Measurements from ENCODE around the gene PTPRN2. TPM values are rescaled to one million over a fixed set of nuclear protein-coding genes. Genes with fewer than 3 reads are reported as not detected.
A peak's percentile ranks its signal among the peaks of the same experiment; 100 is the strongest.

Gene PTPRN2
- total RNA-seq, 2 donors from 2014 or later, result 0.72 to 0.79 TPM

GRCh38 chr7:158018971-158019645, 568.5 kb downstream of the PTPRN2 start:
- ATAC-seq (replicated peaks in 1 of 2), result no peak
- Mint-ChIP-seq H3K36me3 (ENCODE audit: insufficient read depth in 2 of 2) (no peaks in the 10 kb centered on the region), H3K4me3 (no peak overlapping the region), H3K27ac (no peak overlapping the region), H3K9me3 (no peaks in the 10 kb centered on the region), H3K27me3 (ENCODE audit: low read depth) (no peaks in the 10 kb centered on the region), H3K4me1 (ENCODE audit: low read depth) (no peaks in the 10 kb centered on the region)
- no peak for DNase-seq

- Mint-ChIP-seq H3K4me1 (ENCODE audit: low read depth) (no peaks in the 10 kb centered on the region), H3K27me3 (ENCODE audit: low read depth) (no peaks in the 10 kb centered on the region)
These were observed 569.4 kb downstream of the PTPRN2 start for GRCh38 chr7:158018098-158018762.

GRCh38 chr7:158017111-158018097, 570.2 kb downstream of the PTPRN2 start:
- Mint-ChIP-seq H3K4me1 (ENCODE audit: low read depth) (no peaks in the 10 kb centered on the region), H3K36me3 (ENCODE audit: insufficient read depth in 2 of 2) (no peaks in the 10 kb centered on the region), H3K4me3 (no peak overlapping the region), H3K27me3 (ENCODE audit: low read depth) (no peaks in the 10 kb centered on the region), H3K27ac (no peak overlapping the region), H3K9me3 (no peaks in the 10 kb centered on the region)
- ATAC-seq (replicated peaks in 1 of 2) (no peak), DNase-seq (no peak)

More at GRCh38 chr7:158018098-158018762, 569.4 kb downstream of the PTPRN2 start:
- H3K4me3 Mint-ChIP-seq, result no peak overlapping the region
- no peak overlapping the region for H3K27ac Mint-ChIP-seq
- no peaks in the 10 kb centered on the region for H3K36me3 Mint-ChIP-seq (ENCODE audit: insufficient read depth in 2 of 2)
- no peaks in the 10 kb centered on the region for H3K9me3 Mint-ChIP-seq
- DNase-seq (no peak), ATAC-seq (replicated peaks in 1 of 2) (no peak)

DNA sequence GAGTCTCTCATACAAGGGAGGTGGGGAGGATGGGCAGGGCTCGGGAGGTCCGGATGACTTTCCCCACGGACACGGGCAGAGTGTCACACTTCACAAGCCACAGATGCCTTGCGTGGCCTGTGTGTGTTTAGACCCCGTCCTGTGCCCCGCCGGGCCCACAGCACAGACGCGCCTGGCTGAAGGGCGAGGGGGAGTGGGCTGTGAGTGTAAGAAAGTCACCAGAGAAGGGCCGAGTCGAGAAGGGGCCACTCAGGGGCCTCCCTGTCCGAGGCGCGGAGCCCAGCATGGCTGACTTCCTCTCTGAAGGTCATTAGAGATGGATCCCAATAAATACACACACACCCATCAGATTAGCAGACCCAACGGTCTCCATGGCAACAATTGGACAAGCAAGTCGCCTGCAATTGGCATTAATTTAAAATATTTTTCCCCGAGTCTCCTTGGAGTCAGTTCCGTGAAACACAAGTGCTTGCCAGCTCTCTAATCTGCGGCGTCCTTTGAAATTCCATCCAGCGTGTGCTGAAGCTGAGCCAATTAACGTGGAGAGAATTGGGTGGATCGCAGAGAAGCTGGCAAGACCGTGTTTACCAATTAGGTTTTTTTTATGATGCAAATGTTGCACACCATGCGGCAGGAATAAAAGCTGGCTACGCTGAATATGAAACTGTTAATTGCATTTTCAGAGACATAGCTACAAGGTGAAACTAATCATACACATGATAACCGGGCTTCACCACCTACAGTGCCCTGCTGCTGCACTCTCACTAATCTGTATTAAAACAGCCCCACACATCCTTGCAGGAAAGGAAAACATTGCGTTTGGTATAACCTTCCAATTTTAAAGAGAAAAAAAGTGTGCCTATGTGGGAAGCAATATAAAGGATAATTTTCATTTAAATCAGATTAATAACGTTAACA, 571.2 kb downstream of the PTPRN2 start:
- no peaks in the 10 kb centered on the region for H3K9me3 Mint-ChIP-seq
- ATAC-seq (replicated peaks in 1 of 2) (no peak), DNase-seq (no peak)
- no peaks in the 10 kb centered on the region for H3K27me3 Mint-ChIP-seq (ENCODE audit: low read depth)
- H3K4me3 Mint-ChIP-seq, result no peak overlapping the region
- H3K4me1 Mint-ChIP-seq (ENCODE audit: low read depth), result peaks cover 5% of the 10 kb centered on the region
- H3K27ac Mint-ChIP-seq, result no peak overlapping the region
- H3K36me3 Mint-ChIP-seq (ENCODE audit: insufficient read depth in 2 of 2), result no peaks in the 10 kb centered on the region

DNA sequence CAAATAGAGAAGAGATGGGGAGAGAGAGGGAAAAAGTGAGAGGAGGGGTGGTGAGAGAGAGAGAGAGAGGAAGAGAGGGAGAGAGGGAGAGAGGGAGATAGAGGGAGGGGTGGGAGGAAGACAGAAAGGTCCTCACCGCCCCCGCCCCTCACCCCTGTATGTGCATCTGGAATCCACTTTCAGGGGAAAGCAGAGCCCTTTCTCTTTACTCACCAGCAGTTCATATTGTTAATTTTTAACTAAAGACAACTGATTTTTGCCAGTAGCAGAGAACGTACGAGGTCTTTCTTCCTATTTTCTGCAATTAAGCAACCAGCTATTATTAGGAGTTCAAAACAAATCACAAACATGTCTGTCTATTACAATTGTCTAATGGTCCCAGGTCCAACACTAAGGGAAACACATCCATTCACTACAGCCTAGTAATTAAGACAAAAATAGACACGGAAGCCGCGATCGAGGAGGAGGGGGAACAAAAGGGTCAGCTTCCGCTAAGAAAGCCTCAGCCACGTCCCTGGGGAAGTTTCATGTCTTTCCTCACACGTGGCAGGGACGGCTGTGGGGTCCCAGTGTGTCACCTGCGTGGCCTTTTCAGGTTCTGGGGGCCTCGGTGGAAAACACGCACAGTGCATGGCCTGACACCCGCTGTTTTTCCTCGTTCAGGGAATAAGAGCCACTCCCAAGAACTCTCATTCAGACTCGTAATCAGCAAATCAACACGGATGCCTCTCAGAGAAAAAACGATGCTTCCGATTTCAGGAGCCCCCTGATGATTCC, 572.0 kb downstream of the PTPRN2 start:
- no peak for ATAC-seq (replicated peaks in 1 of 2)
- no peak for DNase-seq
- no peak overlapping the region for H3K4me3 Mint-ChIP-seq
- H3K4me1 Mint-ChIP-seq (ENCODE audit: low read depth), result peaks cover 5% of the 10 kb centered on the region
- no peaks in the 10 kb centered on the region for H3K36me3 Mint-ChIP-seq (ENCODE audit: insufficient read depth in 2 of 2)
- no peaks in the 10 kb centered on the region for H3K9me3 Mint-ChIP-seq
- H3K27ac Mint-ChIP-seq, result no peak overlapping the region
- no peaks in the 10 kb centered on the region for H3K27me3 Mint-ChIP-seq (ENCODE audit: low read depth)

GRCh38 chr7:158014976-158015375, 572.6 kb downstream of the PTPRN2 start:
- DNase-seq, result no peak
- H3K36me3 Mint-ChIP-seq (ENCODE audit: insufficient read depth in 2 of 2), result no peaks in the 10 kb centered on the region
- no peaks in the 10 kb centered on the region for H3K9me3 Mint-ChIP-seq
- no peak for ATAC-seq (replicated peaks in 1 of 2)
- H3K27ac Mint-ChIP-seq, result no peak overlapping the region
- H3K4me1 Mint-ChIP-seq (ENCODE audit: low read depth), result peaks cover 5% of the 10 kb centered on the region
- H3K27me3 Mint-ChIP-seq (ENCODE audit: low read depth), result no peaks in the 10 kb centered on the region
- H3K4me3 Mint-ChIP-seq, result no peak overlapping the region

DNA sequence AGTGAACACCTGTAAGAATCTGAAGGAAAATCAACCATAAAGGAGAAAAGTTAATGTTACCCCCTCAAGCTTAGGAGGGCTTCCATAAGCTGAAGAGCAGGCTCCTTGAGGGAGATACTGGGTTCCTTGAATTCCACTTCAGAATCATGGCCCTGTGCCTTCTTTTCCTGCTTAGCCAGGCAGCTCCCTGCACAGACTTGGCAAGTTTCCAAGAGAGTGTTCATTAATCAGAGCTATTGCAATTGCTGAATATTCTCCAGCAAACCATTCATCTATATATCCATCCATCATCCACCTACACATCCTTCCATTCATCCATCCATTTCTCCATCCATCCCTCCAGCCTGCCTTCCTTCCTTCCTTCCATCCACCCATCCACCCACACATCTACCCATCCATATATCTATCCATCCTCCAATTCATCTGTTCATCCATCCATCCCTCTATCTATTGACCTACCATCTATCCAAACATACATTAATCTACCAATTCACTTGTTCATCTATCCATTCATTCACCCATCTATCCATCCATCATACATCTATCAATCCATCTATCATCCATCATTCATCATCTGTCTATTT, 574.4 kb downstream of the PTPRN2 start:
- no peak overlapping the region for H3K4me3 Mint-ChIP-seq
- peaks cover 5% of the 10 kb centered on the region for H3K4me1 Mint-ChIP-seq (ENCODE audit: low read depth)
- no peak for ATAC-seq (replicated peaks in 1 of 2)
- H3K27ac Mint-ChIP-seq, result no peak overlapping the region
- no peaks in the 10 kb centered on the region for H3K27me3 Mint-ChIP-seq (ENCODE audit: low read depth)
- no peaks in the 10 kb centered on the region for H3K9me3 Mint-ChIP-seq
- H3K36me3 Mint-ChIP-seq (ENCODE audit: insufficient read depth in 2 of 2), result no peaks in the 10 kb centered on the region
- no peak for DNase-seq

DNA sequence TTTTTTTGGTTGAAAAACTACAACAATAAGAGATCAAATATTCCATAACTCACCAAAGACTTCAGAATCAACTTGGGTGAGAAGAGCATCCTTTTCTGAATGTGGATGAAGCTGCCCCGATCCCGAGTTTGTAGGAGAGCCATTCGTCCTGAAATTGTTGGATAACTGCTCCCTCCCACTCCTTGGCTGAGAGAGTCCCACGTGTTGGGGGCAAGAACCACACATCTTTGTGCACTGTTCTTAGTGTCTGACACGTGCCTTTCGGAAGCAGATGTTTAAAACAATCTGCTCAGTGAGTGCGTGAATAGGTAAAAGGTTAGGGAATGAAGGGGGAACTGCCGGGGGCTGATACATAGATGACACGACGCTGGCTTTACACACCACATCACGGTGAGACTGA, 575.7 kb downstream of the PTPRN2 start:
- Mint-ChIP-seq H3K27me3 (ENCODE audit: low read depth) (no peaks in the 10 kb centered on the region), H3K4me3 (no peak overlapping the region), H3K9me3 (no peaks in the 10 kb centered on the region), H3K27ac (no peak overlapping the region), H3K36me3 (ENCODE audit: insufficient read depth in 2 of 2) (no peaks in the 10 kb centered on the region), H3K4me1 (ENCODE audit: low read depth) (peaks cover 5% of the 10 kb centered on the region)
- ATAC-seq (replicated peaks in 1 of 2), result no peak
- no peak for DNase-seq

DNA sequence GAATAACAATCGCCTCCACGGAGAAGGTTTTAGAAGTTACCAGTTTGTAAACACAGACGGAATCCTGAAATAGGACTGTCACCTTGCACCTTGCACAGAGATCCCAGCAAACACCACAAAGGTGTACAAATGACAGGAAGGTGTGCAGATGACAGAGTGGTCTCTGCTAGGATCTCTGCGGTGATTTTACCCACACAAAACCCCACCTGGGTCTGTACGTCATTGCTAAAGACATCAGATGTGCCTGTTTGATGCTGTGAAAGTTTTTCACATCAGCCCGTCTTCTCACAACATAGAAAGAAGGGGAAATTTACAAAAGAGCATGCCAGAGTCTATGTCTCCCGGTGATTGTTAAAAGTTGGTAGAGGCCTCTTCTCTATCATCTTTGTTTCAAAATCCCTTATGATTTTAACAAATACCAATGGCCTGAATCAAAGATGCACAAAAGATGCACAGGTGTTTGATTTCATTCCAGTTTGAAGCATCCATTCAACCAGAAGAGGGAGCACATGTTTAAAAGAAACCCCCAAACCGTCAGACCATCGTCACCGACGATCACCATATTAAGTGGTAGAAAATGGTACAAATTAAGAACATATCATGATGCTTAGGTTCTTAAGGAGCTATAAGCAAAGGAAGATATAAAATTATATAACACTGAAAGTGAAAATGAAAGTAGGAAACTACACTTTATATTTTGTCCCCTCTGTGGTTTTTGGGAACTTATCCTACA, 576.5 kb downstream of the PTPRN2 start:
- no peak for ATAC-seq (replicated peaks in 1 of 2)
- Mint-ChIP-seq H3K9me3 (no peaks in the 10 kb centered on the region), H3K27ac (no peak overlapping the region)

GRCh38 chr7:158009886-158010285, 577.7 kb downstream of the PTPRN2 start:
- Mint-ChIP-seq H3K4me1 (ENCODE audit: low read depth) (peaks cover 5% of the 10 kb centered on the region), H3K27ac (no peak overlapping the region), H3K36me3 (ENCODE audit: insufficient read depth in 2 of 2) (no peaks in the 10 kb centered on the region), H3K9me3 (no peaks in the 10 kb centered on the region), H3K4me3 (no peak overlapping the region), H3K27me3 (ENCODE audit: low read depth) (no peaks in the 10 kb centered on the region)
- no peak for DNase-seq
- no peak for ATAC-seq (replicated peaks in 1 of 2)

More for the DNA sequence above, 576.5 kb downstream of the PTPRN2 start:
- DNase-seq, result no peak
- H3K36me3 Mint-ChIP-seq (ENCODE audit: insufficient read depth in 2 of 2), result no peaks in the 10 kb centered on the region
- peaks cover 5% of the 10 kb centered on the region for H3K4me1 Mint-ChIP-seq (ENCODE audit: low read depth)
- H3K4me3 Mint-ChIP-seq, result peak overlapping the region in 1 of 2 donors; percentile 8
- no peaks in the 10 kb centered on the region for H3K27me3 Mint-ChIP-seq (ENCODE audit: low read depth)

GRCh38 chr7:158008267-158008666, 579.4 kb downstream of the PTPRN2 start:
- no peak for DNase-seq
- H3K9me3 Mint-ChIP-seq, result no peaks in the 10 kb centered on the region
- no peak for ATAC-seq (replicated peaks in 1 of 2)
- no peaks in the 10 kb centered on the region for H3K27me3 Mint-ChIP-seq (ENCODE audit: low read depth)
- H3K27ac Mint-ChIP-seq, result no peak overlapping the region
- no peaks in the 10 kb centered on the region for H3K36me3 Mint-ChIP-seq (ENCODE audit: insufficient read depth in 2 of 2)
- H3K4me1 Mint-ChIP-seq (ENCODE audit: low read depth), result peaks cover 5% of the 10 kb centered on the region
- H3K4me3 Mint-ChIP-seq, result no peak overlapping the region
